Keratinocyte (primary cell): Measurements from ENCODE around the gene RHOBTB3.

ENCODE experiments used
- CTCF ChIP-seq, 3 experiments: IDR thresholded peaks in 1 of 3; conservative IDR thresholded peaks in 1 of 3; optimal IDR thresholded peaks in 1 of 3; 2 replicates in 2 of 3; 3 replicates in 1 of 3; pipeline versions ENCODE3 to v1.5.1; 2011; ENCODE audit warnings: low read length in 3 of 3, mild to moderate bottlenecking in 3 of 3, moderate library complexity in 2 of 3, control low read depth in 1 of 3, inconsistent platforms in 1 of 3; ENCODE audit not compliant: insufficient read depth in 2 of 3; ENCODE audit errors: extremely low read depth in 1 of 3
- EZH2 ChIP-seq: IDR thresholded peaks from one replicate; pipeline ENCODE4 v1.6.1; 2012; ENCODE audit warnings: inconsistent platforms, mild to moderate bottlenecking, low read length, moderate library complexity

- TF ChIP-seq EZH2 (no peak), CTCF (optimal IDR thresholded peaks at IDR 0.05 in 1 of 3, IDR thresholded peaks at IDR 0.05 in 1 of 3, conservative IDR thresholded peaks at IDR 0.05 in 1 of 3; ENCODE audit: extremely low read depth in 1 of 3, insufficient read depth in 2 of 3, low read length in 3 of 3) (no peak)
Observed at GRCh38 chr5:95799191-95799835, 68.2 kb downstream of the RHOBTB3 start.
